Mucosa of rectum (tissue), 2 donors: ENCODE measurements around the gene THSD4.

ENCODE experiments used
- H3K27ac ChIP-seq, 2 donors: one replicate each; pipeline ENCODE4 v1.7.0; 2013; ENCODE audit warnings: inconsistent platforms in 2 of 2, low read depth in 2 of 2, low read length in 2 of 2
- H3K27me3 ChIP-seq, 2 donors: one replicate each; pipeline ENCODE4 v1.7.0; 2013; ENCODE audit warnings: low read length in 2 of 2; ENCODE audit not compliant: control insufficient read depth in 2 of 2, insufficient read depth in 2 of 2
- H3K36me3 ChIP-seq, 2 donors: one replicate each; pipeline ENCODE4 v1.7.0; 2013; ENCODE audit warnings: low read length in 2 of 2; ENCODE audit not compliant: control insufficient read depth in 2 of 2, insufficient read depth in 2 of 2
- H3K4me1 ChIP-seq, 2 donors: one replicate each; pipeline ENCODE4 v1.7.0; 2013; ENCODE audit warnings: low read length in 2 of 2, mild to moderate bottlenecking in 1 of 2; ENCODE audit not compliant: control insufficient read depth in 2 of 2, insufficient read depth in 2 of 2
- H3K4me3 ChIP-seq, 2 donors: one replicate each; pipeline ENCODE4 v1.7.0; 2013; ENCODE audit warnings: low read length in 2 of 2
- H3K9ac ChIP-seq, 2 donors: one replicate each; pipeline ENCODE4 v1.7.0; 2013; ENCODE audit warnings: low read length in 2 of 2, low read depth in 1 of 2, mild to moderate bottlenecking in 1 of 2
- H3K9me3 ChIP-seq, 2 donors: one replicate each; pipeline ENCODE4 v1.7.0; 2013; ENCODE audit warnings: low read length in 2 of 2; ENCODE audit not compliant: control insufficient read depth in 2 of 2
- donor health status: healthy.
- donor health status: Normal muscosa, but diverticular disease.

THSD4 gene

DNA sequence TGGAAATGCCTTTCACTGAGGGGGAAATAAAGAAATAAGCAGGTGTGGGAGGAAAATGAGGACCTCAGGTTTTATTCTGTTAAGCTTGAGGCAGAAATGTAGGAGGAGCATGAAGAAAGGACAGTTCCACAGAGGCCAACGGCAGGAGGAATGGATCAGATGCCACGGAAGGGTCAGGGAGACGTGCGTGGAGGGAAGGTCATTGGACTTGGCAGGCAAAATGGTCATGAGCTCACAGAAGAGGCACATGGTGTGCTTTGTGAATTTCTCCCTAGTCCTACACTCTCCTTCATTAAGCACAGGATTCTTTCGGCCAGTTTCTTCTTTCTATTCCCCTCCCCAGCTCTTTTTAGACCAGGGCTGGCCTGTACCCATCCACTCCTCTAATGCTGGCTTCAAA, 32.5 kb upstream of the THSD4 start:
- no peaks in the 10 kb centered on the region for H3K36me3 ChIP-seq
- H3K27ac ChIP-seq, result peak overlapping the region in 1 of 2 donors; percentile 26
- H3K9me3 ChIP-seq, result no peaks in the 10 kb centered on the region
- H3K9ac ChIP-seq, result no peak overlapping the region
- H3K4me1 ChIP-seq, result peaks cover 9 to 35% of the 10 kb centered on the region in 2 donors
- no peaks in the 10 kb centered on the region for H3K27me3 ChIP-seq
- no peak overlapping the region for H3K4me3 ChIP-seq

DNA sequence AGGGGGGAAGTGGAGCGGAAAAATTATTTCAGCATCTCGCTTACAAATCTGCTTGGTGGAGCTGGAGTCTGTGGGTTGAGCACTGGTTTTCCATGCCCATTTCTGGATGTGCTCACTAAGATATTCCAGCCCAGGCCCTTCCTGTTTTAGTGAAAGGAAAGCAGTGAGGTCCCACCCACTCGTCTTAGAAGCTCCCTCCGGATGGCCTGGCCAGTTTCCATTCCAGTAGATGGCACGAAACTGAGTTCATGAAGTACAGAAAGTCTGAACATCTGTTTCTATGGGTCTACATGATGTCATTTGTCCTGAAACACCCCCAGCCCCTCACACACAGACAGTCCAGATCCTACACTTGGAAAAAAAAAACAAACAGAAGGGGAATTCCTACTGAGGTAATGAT, 31.9 kb upstream of the THSD4 start:
- Histone ChIP-seq H3K27ac (peak overlapping the region in 1 of 2 donors; percentile 34), H3K4me3 (no peak overlapping the region)

DNA sequence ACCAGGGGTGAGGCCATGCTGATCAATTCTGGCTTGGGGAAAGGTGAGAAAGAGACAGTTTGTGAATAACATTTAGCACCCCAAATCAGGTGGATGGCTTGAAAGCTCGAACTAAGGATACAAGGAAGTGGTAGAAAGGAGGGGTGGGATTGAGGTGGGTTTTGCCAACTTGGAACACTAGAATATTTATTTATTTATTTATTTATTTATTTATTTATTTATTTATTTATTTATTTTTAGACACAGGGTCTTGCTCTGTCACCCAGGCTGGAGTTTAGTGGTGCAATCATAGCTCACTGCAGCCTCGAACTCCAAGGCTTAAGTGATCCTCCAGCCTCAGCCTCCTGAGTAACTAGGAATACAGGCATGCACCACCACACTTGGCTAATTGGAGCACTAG, 31.0 kb upstream of the THSD4 start:
- no peaks in the 10 kb centered on the region for H3K27me3 ChIP-seq
- no peaks in the 10 kb centered on the region for H3K36me3 ChIP-seq
- H3K9me3 ChIP-seq, result no peaks in the 10 kb centered on the region
- no peak overlapping the region for H3K9ac ChIP-seq
- peaks cover 7 to 21% of the 10 kb centered on the region in 2 donors for H3K4me1 ChIP-seq
- H3K27ac ChIP-seq, result no peak overlapping the region
- no peak overlapping the region for H3K4me3 ChIP-seq

More for the DNA sequence above, 31.9 kb upstream of the THSD4 start:
- no peaks in the 10 kb centered on the region for H3K27me3 ChIP-seq
- no peak overlapping the region for H3K9ac ChIP-seq
- H3K36me3 ChIP-seq, result no peaks in the 10 kb centered on the region
- H3K9me3 ChIP-seq, result no peaks in the 10 kb centered on the region
- peaks cover 8 to 29% of the 10 kb centered on the region in 2 donors for H3K4me1 ChIP-seq

DNA sequence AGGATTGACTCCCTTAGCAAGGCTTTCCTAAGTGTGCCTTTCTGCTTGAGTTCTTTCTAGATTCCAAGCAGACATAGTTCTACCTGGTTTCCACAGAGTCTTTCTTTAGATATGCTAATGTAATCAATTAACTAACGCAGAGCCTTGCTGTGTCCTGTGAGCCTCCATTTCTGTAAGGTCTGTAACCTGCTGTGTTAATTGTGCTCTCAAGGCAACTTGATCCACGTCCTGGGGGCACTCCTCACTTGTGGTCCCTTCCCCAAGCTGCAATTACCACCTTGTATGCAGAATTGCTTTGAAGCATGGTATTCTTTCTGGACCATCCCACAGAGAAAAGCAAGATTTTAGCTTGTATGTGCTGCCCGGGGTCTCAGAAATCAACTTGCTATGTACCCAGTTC, 29.5 kb upstream of the THSD4 start:
- Histone ChIP-seq H3K27me3 (no peaks in the 10 kb centered on the region), H3K9me3 (no peaks in the 10 kb centered on the region), H3K4me1 (peaks cover 4 to 6% of the 10 kb centered on the region in 2 donors), H3K27ac (no peak overlapping the region), H3K4me3 (no peak overlapping the region), H3K36me3 (no peaks in the 10 kb centered on the region), H3K9ac (no peak overlapping the region)

DNA sequence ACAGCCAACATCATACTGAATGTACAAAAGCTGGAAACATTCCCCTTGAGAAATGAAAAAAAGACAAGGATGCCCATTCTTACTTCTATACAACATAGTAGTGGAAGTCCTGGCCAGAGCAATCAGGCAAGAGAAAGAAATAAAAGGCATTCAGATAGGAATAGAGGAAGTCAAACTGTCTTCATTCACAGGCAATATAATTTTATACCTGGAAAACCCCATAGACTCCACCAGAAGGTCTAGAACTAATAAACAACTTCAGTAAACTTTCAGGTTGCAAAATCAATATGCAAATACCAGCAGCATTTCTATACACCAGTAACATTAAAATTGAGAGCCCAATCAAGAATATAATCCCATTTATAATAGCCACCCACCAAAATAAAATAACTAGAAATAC, 27.1 kb upstream of the THSD4 start:
- no peaks in the 10 kb centered on the region for H3K9me3 ChIP-seq
- H3K27me3 ChIP-seq, result no peaks in the 10 kb centered on the region
- H3K36me3 ChIP-seq, result no peaks in the 10 kb centered on the region
- no peak overlapping the region for H3K4me3 ChIP-seq
- H3K27ac ChIP-seq, result no peak overlapping the region
- no peak overlapping the region for H3K9ac ChIP-seq
- peaks cover 3 to 7% of the 10 kb centered on the region in 2 donors for H3K4me1 ChIP-seq

DNA sequence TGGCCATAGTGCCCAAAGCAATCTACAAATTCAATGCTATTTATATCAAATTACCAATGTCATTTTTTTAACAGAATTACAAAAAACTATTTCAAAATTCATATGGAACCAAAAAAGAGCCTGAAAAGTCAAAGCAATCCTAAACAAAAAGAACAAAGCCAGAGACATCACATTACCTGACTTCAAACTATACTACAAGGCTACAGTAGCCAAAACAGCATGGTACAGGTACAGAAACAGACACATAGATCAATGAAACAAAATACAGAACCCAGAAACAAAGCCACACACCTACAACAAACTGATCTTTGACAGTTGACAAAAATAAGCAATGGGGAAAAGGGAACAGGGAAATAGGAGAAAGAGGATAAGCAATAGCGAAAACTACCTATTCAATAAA, 26.6 kb upstream of the THSD4 start:
- no peak overlapping the region for H3K27ac ChIP-seq
- no peaks in the 10 kb centered on the region for H3K36me3 ChIP-seq
- H3K27me3 ChIP-seq, result no peaks in the 10 kb centered on the region
- H3K4me1 ChIP-seq, result peaks cover 3 to 10% of the 10 kb centered on the region in 2 donors
- H3K9me3 ChIP-seq, result no peaks in the 10 kb centered on the region
- H3K4me3 ChIP-seq, result no peak overlapping the region
- no peak overlapping the region for H3K9ac ChIP-seq

DNA sequence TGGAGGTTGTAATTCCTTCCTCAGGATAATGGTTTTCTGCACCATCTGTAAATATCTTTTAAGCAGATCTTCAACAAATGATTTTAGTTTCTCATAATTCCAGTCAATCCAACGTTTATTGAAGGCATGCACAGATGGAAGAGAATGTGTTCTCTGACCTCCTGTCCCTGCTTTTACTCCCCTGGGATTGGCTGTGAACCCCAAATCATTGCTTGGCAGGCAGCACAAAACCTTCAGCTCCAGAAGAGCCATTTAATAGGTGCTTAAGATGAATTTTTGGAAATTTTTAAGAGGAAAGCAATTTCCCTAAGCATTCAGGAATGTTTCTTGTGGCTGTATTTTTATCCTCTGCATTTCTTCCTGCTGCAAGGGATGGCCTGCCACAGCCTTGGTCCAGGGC, 25.5 kb upstream of the THSD4 start:
- Histone ChIP-seq H3K4me1 (peaks cover 0 to 12% of the 10 kb centered on the region in 2 donors), H3K27ac (no peak overlapping the region), H3K9me3 (no peaks in the 10 kb centered on the region), H3K36me3 (no peaks in the 10 kb centered on the region), H3K4me3 (no peak overlapping the region), H3K9ac (no peak overlapping the region), H3K27me3 (no peaks in the 10 kb centered on the region)

DNA sequence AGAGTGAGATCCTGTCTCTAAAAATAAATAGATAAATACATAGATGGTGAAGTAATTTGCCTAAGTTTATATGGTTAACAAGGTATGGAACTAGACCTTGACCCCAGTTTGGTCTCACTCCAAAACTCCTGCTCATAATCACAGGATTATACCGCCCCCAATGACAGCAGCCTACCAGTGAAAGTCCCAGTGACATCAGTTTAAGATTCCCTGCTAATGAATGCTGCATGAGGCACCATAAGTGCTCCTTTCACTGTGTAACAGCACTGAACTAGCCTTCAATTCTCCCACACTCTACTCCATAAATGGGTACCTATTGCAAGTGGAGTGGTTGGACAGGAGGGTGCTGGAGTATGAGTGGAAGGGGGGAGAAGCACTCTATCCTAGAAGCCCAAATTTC, 23.7 kb upstream of the THSD4 start:
- peaks cover 0 to 12% of the 10 kb centered on the region in 2 donors for H3K4me1 ChIP-seq
- no peak overlapping the region for H3K4me3 ChIP-seq
- no peaks in the 10 kb centered on the region for H3K9me3 ChIP-seq
- no peaks in the 10 kb centered on the region for H3K27me3 ChIP-seq
- no peak overlapping the region for H3K27ac ChIP-seq
- H3K36me3 ChIP-seq, result no peaks in the 10 kb centered on the region
- H3K9ac ChIP-seq, result no peak overlapping the region

DNA sequence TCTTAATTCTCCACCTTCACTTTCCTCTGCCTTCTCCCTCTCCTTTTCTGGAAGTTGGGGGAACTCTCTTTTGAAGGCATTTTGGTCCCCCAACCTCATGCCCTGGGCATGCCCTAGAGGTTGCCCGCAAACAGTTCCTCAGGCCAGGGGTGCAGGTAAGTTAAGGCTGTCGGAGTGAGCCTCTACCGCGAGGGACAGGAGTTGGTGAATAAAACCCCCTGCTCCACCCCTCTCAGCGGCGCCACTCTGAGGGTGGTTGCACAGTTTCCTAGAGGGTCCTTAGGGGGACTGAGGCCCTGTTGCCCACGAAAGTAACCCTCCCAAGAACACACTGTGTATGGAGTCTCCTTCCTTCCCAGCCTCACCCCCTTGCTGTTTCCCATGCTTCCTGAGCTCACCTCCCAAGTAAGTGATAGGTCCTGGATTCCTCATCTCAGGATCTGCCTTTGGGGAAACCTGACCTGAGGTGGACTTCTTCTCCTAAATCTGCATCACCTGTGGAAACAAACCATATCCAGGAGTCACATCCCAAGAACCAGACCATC, 23.1 kb upstream of the THSD4 start:
- no peak overlapping the region for H3K27ac ChIP-seq
- no peak overlapping the region for H3K4me3 ChIP-seq
- H3K4me1 ChIP-seq, result peaks cover 0 to 12% of the 10 kb centered on the region in 2 donors
- H3K27me3 ChIP-seq, result no peaks in the 10 kb centered on the region
- no peaks in the 10 kb centered on the region for H3K9me3 ChIP-seq
- no peaks in the 10 kb centered on the region for H3K36me3 ChIP-seq
- H3K9ac ChIP-seq, result no peak overlapping the region

DNA sequence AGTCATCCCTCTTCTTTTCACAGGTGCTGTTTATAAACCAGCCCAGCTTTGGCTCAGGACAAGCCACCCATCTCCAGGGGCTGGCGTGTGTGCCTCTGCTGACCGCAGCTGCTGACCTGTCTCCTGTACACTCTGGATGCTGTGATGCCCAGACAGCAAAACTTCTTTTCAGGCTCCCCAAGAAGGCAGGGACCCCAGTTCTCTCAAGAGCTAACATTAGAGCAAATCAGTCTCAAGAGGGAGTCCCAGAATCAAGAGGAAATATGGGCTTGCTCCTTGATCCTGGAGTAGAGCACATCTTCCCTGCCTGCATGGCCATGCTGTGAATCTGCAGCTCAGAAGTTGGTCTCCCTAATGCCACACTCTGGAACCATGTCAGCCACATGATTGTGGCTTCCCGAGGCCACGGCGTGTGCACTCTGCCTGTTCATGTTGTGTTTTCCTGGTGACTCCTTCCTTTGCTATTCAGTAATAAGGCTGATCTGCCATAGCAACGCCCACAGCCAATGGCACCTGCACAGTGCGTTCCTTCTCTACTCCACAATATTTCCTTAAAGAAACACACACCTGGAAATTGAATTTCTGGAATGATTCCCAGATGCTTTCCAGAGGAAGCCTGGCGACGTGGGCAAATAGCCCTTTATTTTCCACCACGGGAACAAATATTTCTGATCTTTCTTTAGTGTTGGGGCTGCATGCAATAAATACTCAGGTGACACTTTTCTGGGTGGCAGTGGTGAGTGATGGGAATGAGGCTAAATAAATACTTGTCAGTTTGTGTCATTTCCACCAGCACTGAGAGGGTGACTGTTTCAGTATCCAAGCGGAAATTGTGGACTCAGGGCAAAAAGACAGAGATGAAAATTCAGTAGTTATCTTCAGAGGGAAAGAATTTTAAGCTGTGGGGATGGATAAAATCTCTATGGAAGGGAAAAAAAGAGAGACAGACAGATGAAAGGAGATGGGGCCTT, 21.9 kb upstream of the THSD4 start:
- H3K36me3 ChIP-seq, result no peaks in the 10 kb centered on the region
- peaks cover 0 to 12% of the 10 kb centered on the region in 2 donors for H3K4me1 ChIP-seq
- H3K27me3 ChIP-seq, result no peaks in the 10 kb centered on the region
- H3K4me3 ChIP-seq, result peak overlapping the region; percentile 36 to 61
- peak overlapping the region; percentile 68 to 82 for H3K27ac ChIP-seq
- no peaks in the 10 kb centered on the region for H3K9me3 ChIP-seq
- peak overlapping the region; percentile 32 to 47 for H3K9ac ChIP-seq
